Breast epithelium (tissue), 4 donors: ENCODE measurements around the gene DIPK2A. TPM values are rescaled to one million over a fixed set of nuclear protein-coding genes. Genes with fewer than 3 reads are reported as not detected.

Source experiments
- DNase-seq, 2 donors: peaks; one replicate each; pipeline ENCODE4 v3.0.0-alpha.2; 2019; ENCODE audit warnings: low spot score in 2 of 2
- H3K27ac ChIP-seq, 2 donors: fragments of 200-600 bp; sonication (generic) in 1 of 2; one replicate each; pipeline ENCODE4 v1.5.1; 2016 to 2019; ENCODE audit warnings: mild to moderate bottlenecking in 1 of 2
- H3K27me3 ChIP-seq, 2 donors: fragments of 200-600 bp; sonication (generic) in 1 of 2; one replicate each; pipeline versions ENCODE4 v1.5.1 to v1.6.0; 2017 to 2019; ENCODE audit warnings: control low read depth in 1 of 2, mild to moderate bottlenecking in 1 of 2
- H3K36me3 ChIP-seq: fragments of 200-600 bp; one replicate; pipeline ENCODE4 v1.5.1; 2019
- H3K4me1 ChIP-seq, 2 donors: fragments of 200-600 bp; sonication (generic); one replicate each; pipeline ENCODE4 v1.5.1; 2016 to 2019; ENCODE audit warnings: control low read depth in 1 of 2
- H3K4me3 ChIP-seq, 3 donors: fragments of 200-600 bp; sonication (generic); 1 replicate in 2 of 3; 2 replicates in 1 of 3; pipeline ENCODE4 v1.5.1; 2016 to 2019; ENCODE audit warnings: mild to moderate bottlenecking in 3 of 3, moderate library complexity in 2 of 3
- H3K9me3 ChIP-seq, 2 donors: fragments of 200-600 bp; sonication (generic) in 1 of 2; one replicate each; pipeline ENCODE4 v1.5.1; 2016 to 2019; ENCODE audit warnings: control low read depth in 1 of 2
- POLR2A ChIP-seq: fragments of 450-650 bp; IDR thresholded peaks from one replicate; pipeline ENCODE4 v1.6.1; 2016; ENCODE audit warnings: antibody characterized with exemption, mild to moderate bottlenecking, moderate library complexity
- POLR2AphosphoS5 ChIP-seq, 3 donors: sonication (generic); formaldehyde crosslinking; IDR thresholded peaks; one replicate each; pipeline ENCODE4 v1.6.1; 2017; ENCODE audit warnings: antibody characterized with exemption in 3 of 3
- intact Hi-C: fragments of 100-400 bp; cut with DNase I; formaldehyde crosslinking; loops from one replicate; pipeline ENCODE4 v1.15.1; 2023; ENCODE audit warnings: low total_unique reads
- total RNA-seq, 3 donors: library from RNA; depleted of rRNA; stranded (reverse); fragments of >200 nt; gene quantifications; one replicate each; pipeline ENCODE4 v1.1.0, GENCODE V29; 2016
- TF ChIP-seq, protein P1 (sequence below), 3 donors: fragments of 450-650 bp; IDR thresholded peaks; one replicate each; pipeline ENCODE4 v1.5.1; 2016 to 2017; ENCODE audit warnings: antibody characterized with exemption in 3 of 3, mild to moderate bottlenecking in 3 of 3, moderate library complexity in 3 of 3

The DIPK2A gene
- total RNA-seq, 3 donors from 2014 or later = 19.8 to 39.4 (median 30.2) TPM

DNA sequence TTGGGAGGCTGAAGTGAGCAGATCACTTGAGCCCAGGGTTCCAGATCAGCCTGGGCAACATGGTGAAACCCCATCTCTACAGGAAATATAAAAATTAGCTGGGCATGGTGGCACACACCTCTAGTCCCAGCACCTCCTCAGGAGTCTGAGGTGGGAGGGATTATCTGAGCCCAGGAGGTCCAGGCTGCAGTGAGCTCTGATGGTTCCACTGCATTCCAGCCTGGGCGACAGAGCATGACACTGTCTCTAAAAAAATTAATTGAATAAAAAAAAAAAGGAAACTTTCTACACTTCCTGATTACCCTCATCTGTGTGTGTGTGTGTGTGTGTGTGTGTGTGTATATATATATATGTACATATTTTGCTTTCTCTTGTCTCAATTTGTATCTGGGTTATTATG lies 31.4 kb downstream of the DIPK2A start:
- Histone ChIP-seq H3K27me3 (no peaks in the 10 kb centered on the region), H3K36me3 (no peaks in the 10 kb centered on the region), H3K27ac (no peak overlapping the region), H3K4me1 (no peaks in the 10 kb centered on the region), H3K4me3 (no peak overlapping the region), H3K9me3 (no peaks in the 10 kb centered on the region)
- intact Hi-C loops = no loop called here
- DNase-seq = no peak
- TF ChIP-seq, protein P1, sequence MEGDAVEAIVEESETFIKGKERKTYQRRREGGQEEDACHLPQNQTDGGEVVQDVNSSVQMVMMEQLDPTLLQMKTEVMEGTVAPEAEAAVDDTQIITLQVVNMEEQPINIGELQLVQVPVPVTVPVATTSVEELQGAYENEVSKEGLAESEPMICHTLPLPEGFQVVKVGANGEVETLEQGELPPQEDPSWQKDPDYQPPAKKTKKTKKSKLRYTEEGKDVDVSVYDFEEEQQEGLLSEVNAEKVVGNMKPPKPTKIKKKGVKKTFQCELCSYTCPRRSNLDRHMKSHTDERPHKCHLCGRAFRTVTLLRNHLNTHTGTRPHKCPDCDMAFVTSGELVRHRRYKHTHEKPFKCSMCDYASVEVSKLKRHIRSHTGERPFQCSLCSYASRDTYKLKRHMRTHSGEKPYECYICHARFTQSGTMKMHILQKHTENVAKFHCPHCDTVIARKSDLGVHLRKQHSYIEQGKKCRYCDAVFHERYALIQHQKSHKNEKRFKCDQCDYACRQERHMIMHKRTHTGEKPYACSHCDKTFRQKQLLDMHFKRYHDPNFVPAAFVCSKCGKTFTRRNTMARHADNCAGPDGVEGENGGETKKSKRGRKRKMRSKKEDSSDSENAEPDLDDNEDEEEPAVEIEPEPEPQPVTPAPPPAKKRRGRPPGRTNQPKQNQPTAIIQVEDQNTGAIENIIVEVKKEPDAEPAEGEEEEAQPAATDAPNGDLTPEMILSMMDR (IDR thresholded peaks at IDR 0.05) = no peak
- TF ChIP-seq POLR2A (no peak), POLR2AphosphoS5 (IDR thresholded peaks at IDR 0.05) (no peak)

DNA sequence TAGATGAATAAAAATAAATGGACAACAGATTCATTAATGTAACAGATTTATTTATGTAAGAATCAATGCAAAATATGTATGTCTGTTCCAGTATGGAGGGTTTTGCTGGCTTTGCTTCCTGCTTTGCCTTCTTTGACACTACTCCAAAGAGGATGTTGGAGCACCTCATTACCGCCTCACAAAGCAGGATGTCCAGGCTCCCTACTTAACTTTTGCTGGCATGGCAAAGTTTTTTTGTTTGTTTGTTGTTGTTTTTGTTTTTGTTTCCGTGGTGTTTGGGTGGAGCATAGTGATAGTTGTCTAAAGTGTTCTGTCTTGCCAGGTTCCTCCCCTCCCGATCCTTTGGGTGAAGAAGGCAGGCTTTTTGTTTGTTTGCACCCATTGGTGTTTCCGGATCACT lies 38.7 kb downstream of the DIPK2A start:
- no peaks in the 10 kb centered on the region for H3K36me3 ChIP-seq
- H3K4me1 ChIP-seq = no peaks in the 10 kb centered on the region
- no peaks in the 10 kb centered on the region for H3K9me3 ChIP-seq
- intact Hi-C loops = no loop called here
- no peak overlapping the region for H3K4me3 ChIP-seq
- TF ChIP-seq, protein P1 (IDR thresholded peaks at IDR 0.05) = no peak
- no peak for TF ChIP-seq POLR2A
- no peak for TF ChIP-seq POLR2AphosphoS5 (IDR thresholded peaks at IDR 0.05)
- no peak overlapping the region for H3K27ac ChIP-seq
- no peaks in the 10 kb centered on the region for H3K27me3 ChIP-seq
- DNase-seq = no peak

DNA sequence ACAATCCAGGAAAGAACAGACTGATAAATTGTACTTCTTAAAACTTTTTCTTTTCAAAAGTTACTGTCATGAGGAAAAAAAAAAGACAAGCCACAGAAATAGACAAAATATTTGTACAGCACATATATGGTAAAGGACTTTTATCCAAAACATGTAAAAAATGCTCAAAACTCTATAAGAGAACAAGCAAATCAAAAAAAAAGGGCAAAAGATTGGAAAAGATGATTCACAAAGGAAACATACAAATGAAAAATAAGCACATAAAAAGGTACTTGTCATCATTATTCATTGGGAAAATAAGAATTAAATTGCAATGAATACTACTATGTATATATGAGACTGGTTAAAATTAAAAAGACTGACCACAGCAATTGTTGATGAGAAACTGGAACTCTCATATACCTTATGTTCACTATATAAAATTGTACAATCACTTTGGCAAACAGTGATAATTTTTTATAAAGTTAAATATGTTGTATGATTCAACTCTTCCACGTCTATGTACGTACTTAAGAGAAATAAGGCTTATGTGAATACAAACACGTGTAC lies 39.7 kb downstream of the DIPK2A start:
- intact Hi-C loops = no loop called here
- TF ChIP-seq POLR2AphosphoS5 (IDR thresholded peaks at IDR 0.05) (no peak), POLR2A (no peak)
- TF ChIP-seq, protein P1 (IDR thresholded peaks at IDR 0.05) = no peak
- Histone ChIP-seq H3K27me3 (no peaks in the 10 kb centered on the region), H3K4me3 (no peak overlapping the region), H3K9me3 (no peaks in the 10 kb centered on the region), H3K27ac (no peak overlapping the region), H3K4me1 (no peaks in the 10 kb centered on the region), H3K36me3 (no peaks in the 10 kb centered on the region)
- DNase-seq = no peak

DNA sequence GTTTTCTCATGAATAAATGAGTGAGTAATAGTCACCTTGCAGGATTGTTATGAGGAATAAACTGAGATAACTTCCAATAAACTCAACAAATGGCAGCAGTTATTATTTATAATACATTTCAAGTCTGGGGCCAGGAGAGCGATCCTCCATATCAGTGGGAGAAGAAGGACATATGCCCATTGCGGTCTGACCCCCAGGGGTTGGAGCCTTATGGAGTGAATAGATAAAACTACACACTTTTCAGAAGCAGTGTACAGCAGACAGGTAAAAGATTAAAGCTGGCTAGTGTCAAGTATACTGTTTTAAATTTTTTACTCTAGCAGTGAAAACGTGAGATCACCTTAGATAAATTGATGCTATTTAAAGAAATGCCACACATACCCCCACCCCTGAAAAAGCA lies 43.5 kb downstream of the DIPK2A start:
- Histone ChIP-seq H3K4me1 (no peaks in the 10 kb centered on the region), H3K27ac (no peak overlapping the region), H3K4me3 (no peak overlapping the region), H3K27me3 (no peaks in the 10 kb centered on the region), H3K9me3 (no peaks in the 10 kb centered on the region), H3K36me3 (peaks cover 4% of the 10 kb centered on the region)
- TF ChIP-seq POLR2A = no peak
- intact Hi-C loops = no loop called here
- no peak for DNase-seq

DNA sequence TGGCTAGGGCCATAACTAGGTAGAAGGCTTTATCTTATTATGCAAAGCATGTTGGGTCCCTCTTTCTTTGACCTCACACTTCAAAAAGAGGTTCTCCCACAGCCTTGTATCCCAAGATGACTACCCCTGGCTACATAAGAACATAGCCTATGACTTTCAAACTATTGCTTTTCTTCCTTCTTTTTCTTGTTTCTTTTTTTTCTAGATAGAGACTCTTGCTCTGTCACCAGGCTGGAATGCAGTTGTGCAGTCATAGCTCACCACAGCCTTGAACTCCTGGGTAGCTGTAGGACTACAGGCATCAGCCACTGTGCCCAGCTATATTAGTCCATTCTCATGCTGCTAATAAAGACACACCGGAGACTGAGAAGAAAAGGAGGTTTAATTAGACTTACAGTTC lies 47.2 kb downstream of the DIPK2A start:
- Histone ChIP-seq H3K4me1 (no peaks in the 10 kb centered on the region), H3K27me3 (no peaks in the 10 kb centered on the region), H3K9me3 (no peaks in the 10 kb centered on the region), H3K4me3 (no peak overlapping the region), H3K36me3 (peaks cover 4% of the 10 kb centered on the region), H3K27ac (no peak overlapping the region)
- intact Hi-C loops = no loop called here
- no peak for DNase-seq
- TF ChIP-seq POLR2A (no peak), POLR2AphosphoS5 (IDR thresholded peaks at IDR 0.05) (no peak)
- TF ChIP-seq, protein P1 (IDR thresholded peaks at IDR 0.05) = no peak

Other genes with a start within 250 kb of the DIPK2A start
- 10 to 100 TPM in 1 of 3 donors, 1 to 10 TPM in 2; 6.2 to 17.3 (median 7.8) TPM for gene SLC9A9, start 123.4 kb upstream of the DIPK2A start, total RNA-seq